ENCODE measurements around the gene AOPEP. TPM values are rescaled to one million over a fixed set of nuclear protein-coding genes. Genes with fewer than 3 reads are reported as not detected.
A peak's percentile ranks its signal among the peaks of the same experiment; 100 is the strongest.

AOPEP gene
- total RNA-seq, 1 donor from 2014 or later = 16.6 TPM

DNA sequence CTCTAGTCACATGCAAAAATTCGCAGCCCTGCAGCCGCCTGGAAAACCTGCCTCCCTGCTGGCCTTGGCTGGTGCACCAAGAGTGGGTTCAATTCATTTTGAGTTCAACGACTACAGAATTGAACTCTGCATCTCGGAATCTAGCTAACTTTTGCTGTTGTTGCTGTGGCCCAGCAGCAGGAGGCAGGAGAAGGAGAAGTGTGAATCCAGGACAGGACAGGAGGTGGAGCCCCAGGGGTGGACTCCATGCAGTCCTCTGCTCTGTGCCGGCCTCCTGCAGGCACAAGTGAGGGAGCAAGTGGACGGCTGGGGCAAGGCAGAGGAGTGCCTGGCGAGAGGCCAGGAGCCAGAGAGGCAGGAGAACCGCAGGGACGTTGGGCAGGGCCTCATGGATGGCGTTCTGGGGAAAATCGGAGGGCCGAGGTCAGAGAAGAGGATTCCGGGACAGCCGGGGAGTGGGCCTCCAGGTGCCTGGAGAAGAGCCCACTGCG is 376.8 kb downstream of the AOPEP start:
- no peaks in the 10 kb centered on the region for H3K9me3 ChIP-seq (ENCODE audit: low read depth)
- H3K4me3 ChIP-seq = no peak overlapping the region
- H3K4me2 ChIP-seq = no peak overlapping the region
- H2AFZ ChIP-seq (replicated peaks) = no peak overlapping the region
- Mint-ChIP-seq H3K9me3 (no peaks in the 10 kb centered on the region), H3K27ac (no peak overlapping the region), H3K27me3 (ENCODE audit: insufficient read depth, low read depth) (peaks cover 6% of the 10 kb centered on the region), H3K4me1 (peaks cover 36% of the 10 kb centered on the region), H3K36me3 (peaks cover 20% of the 10 kb centered on the region), H3K4me3 (no peak overlapping the region)
- no peak overlapping the region for H3K27ac ChIP-seq
- no peaks in the 10 kb centered on the region for H3K79me2 ChIP-seq (ENCODE audit: low read depth)
- H3F3A ChIP-seq (ENCODE audit: low read depth) = no peaks in the 10 kb centered on the region
- DNase-seq (ENCODE audit: low spot score) = no peak
- H3K36me3 ChIP-seq = no peaks in the 10 kb centered on the region
- H3K27me3 ChIP-seq = no peaks in the 10 kb centered on the region
- no peak for TF ChIP-seq EZH2phosphoT487 (IDR thresholded peaks at IDR 0.05)
- peak; percentile 26 for TF ChIP-seq CTCF (IDR thresholded peaks at IDR 0.05)
- no peak for TF ChIP-seq EZH2 (IDR thresholded peaks at IDR 0.05)
- H3K4me1 ChIP-seq = peaks cover 5% of the 10 kb centered on the region
- no peak overlapping the region for H3K9ac ChIP-seq
- H4K20me1 ChIP-seq (ENCODE audit: low read depth) = no peaks in the 10 kb centered on the region

GRCh38 chr9:95103871-95104580 is 377.5 kb downstream of the AOPEP start:
- no peak overlapping the region for H3K27ac Mint-ChIP-seq

DNA sequence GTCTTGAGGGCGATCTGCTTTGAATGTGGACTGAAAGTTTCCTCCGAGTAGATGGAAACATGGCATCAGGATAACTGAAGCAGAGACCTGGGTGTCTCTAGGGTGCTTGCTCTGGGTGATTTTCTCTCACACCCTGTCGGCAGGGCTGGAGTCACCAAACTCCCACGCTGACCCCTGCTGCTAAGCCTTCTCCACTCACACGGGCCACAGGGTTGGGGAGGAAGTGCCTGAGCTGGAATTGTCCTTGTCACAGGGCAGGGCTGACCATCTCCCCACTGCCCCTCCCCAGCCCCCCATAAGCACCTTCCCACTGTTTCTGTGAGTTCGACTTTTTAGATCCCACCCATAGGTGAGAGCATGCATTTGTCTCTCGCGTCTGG is 378.1 kb downstream of the AOPEP start:
- TF ChIP-seq CTCF (IDR thresholded peaks at IDR 0.05) (no peak), EZH2phosphoT487 (IDR thresholded peaks at IDR 0.05) (no peak), EZH2 (IDR thresholded peaks at IDR 0.05) (no peak)
- peaks cover 19% of the 10 kb centered on the region for H3K36me3 Mint-ChIP-seq
- no peak overlapping the region for H3K4me3 Mint-ChIP-seq
- no peaks in the 10 kb centered on the region for H4K20me1 ChIP-seq (ENCODE audit: low read depth)
- no peaks in the 10 kb centered on the region for H3K36me3 ChIP-seq
- no peaks in the 10 kb centered on the region for H3K9me3 Mint-ChIP-seq
- peaks cover 5% of the 10 kb centered on the region for H3K4me1 ChIP-seq
- H3K9ac ChIP-seq = no peak overlapping the region
- no peaks in the 10 kb centered on the region for H3K27me3 ChIP-seq
- H3K4me1 Mint-ChIP-seq = peaks cover 30% of the 10 kb centered on the region
- DNase-seq (ENCODE audit: low spot score) = no peak
- no peak overlapping the region for H3K4me3 ChIP-seq
- no peak overlapping the region for H3K27ac Mint-ChIP-seq
- no peaks in the 10 kb centered on the region for H3K79me2 ChIP-seq (ENCODE audit: low read depth)
- no peak overlapping the region for H3K4me2 ChIP-seq
- no peak overlapping the region for H3K27ac ChIP-seq
- no peaks in the 10 kb centered on the region for H3K9me3 ChIP-seq (ENCODE audit: low read depth)
- H3K27me3 Mint-ChIP-seq (ENCODE audit: insufficient read depth, low read depth) = peaks cover 6% of the 10 kb centered on the region
- no peaks in the 10 kb centered on the region for H3F3A ChIP-seq (ENCODE audit: low read depth)
- no peak overlapping the region for H2AFZ ChIP-seq (replicated peaks)

More at GRCh38 chr9:95103871-95104580, 377.5 kb downstream of the AOPEP start:
- Histone ChIP-seq H3K4me2 (no peak overlapping the region), H2AFZ (replicated peaks) (no peak overlapping the region), H3K79me2 (ENCODE audit: low read depth) (no peaks in the 10 kb centered on the region), H3K4me1 (peaks cover 5% of the 10 kb centered on the region), H3K9ac (no peak overlapping the region), H3K9me3 (ENCODE audit: low read depth) (no peaks in the 10 kb centered on the region), H3K27ac (no peak overlapping the region), H3K27me3 (no peaks in the 10 kb centered on the region), H3K36me3 (no peaks in the 10 kb centered on the region), H4K20me1 (ENCODE audit: low read depth) (no peaks in the 10 kb centered on the region), H3F3A (ENCODE audit: low read depth) (no peaks in the 10 kb centered on the region), H3K4me3 (no peak overlapping the region)
- Mint-ChIP-seq H3K9me3 (no peaks in the 10 kb centered on the region), H3K36me3 (peaks cover 20% of the 10 kb centered on the region), H3K27me3 (ENCODE audit: insufficient read depth, low read depth) (peaks cover 5% of the 10 kb centered on the region), H3K4me3 (no peak overlapping the region), H3K4me1 (peaks cover 31% of the 10 kb centered on the region)
- no peak for DNase-seq (ENCODE audit: low spot score)
- TF ChIP-seq CTCF (IDR thresholded peaks at IDR 0.05) = no peak
- no peak for TF ChIP-seq EZH2phosphoT487 (IDR thresholded peaks at IDR 0.05)
- TF ChIP-seq EZH2 (IDR thresholded peaks at IDR 0.05) = no peak
